ENCODE results near the gene MANF. TPM values are rescaled to one million over a fixed set of nuclear protein-coding genes. Genes with fewer than 3 reads are reported as not detected.
"Not testable (repeated sequence)": the region's sequence is repeated elsewhere in the genome, so short reads cannot be mapped to it uniquely, and the experiment has no call there.

MANF gene
- total RNA-seq, 4 donors from 2014 or later = 9.8 to 28.4 (median 23.0) TPM

GRCh38 chr3:51358981-51359380, 26.1 kb upstream of the MANF start:
- no peaks in the 10 kb centered on the region for H3K27me3 ChIP-seq
- no peaks in the 10 kb centered on the region for H3K9me3 ChIP-seq
- H3K4me1 ChIP-seq = no peaks in the 10 kb centered on the region
- no peaks in the 10 kb centered on the region for H3K36me3 ChIP-seq
- TF ChIP-seq EP300 (IDR thresholded peaks at IDR 0.05) = no peak
- TF ChIP-seq POLR2A (IDR thresholded peaks at IDR 0.05) = no peak
- no peak for TF ChIP-seq CTCF (IDR thresholded peaks at IDR 0.05)
- H3K27ac ChIP-seq = no peak overlapping the region
- WGBS, 2 donors = 62 to 63% methylated on average over 3 of the region's 3 CpGs
- H3K4me3 ChIP-seq = no peak overlapping the region
- DNase-seq (ENCODE audit: low spot score in 2 of 2) = no peak

- DNase-seq (ENCODE audit: low spot score in 2 of 2) = no peak
- 89 to 90% methylated on average over 3 of the region's 3 CpGs for WGBS, 2 donors
- Histone ChIP-seq H3K36me3 (no peaks in the 10 kb centered on the region), H3K4me1 (no peaks in the 10 kb centered on the region), H3K27me3 (no peaks in the 10 kb centered on the region), H3K27ac (no peak overlapping the region), H3K4me3 (no peak overlapping the region), H3K9me3 (no peaks in the 10 kb centered on the region)
- TF ChIP-seq POLR2A (IDR thresholded peaks at IDR 0.05) = no peak
Observed at GRCh38 chr3:51360806-51361205, 24.3 kb upstream of the MANF start.

GRCh38 chr3:51361746-51362145, 23.3 kb upstream of the MANF start:
- Histone ChIP-seq H3K27ac (no peak overlapping the region), H3K27me3 (no peaks in the 10 kb centered on the region), H3K4me1 (no peaks in the 10 kb centered on the region), H3K9me3 (no peaks in the 10 kb centered on the region), H3K4me3 (no peak overlapping the region), H3K36me3 (no peaks in the 10 kb centered on the region)
- TF ChIP-seq POLR2A (IDR thresholded peaks at IDR 0.05) (no peak), CTCF (IDR thresholded peaks at IDR 0.05) (no peak), EP300 (IDR thresholded peaks at IDR 0.05) (no peak)
- WGBS, 2 donors = 89 to 94% methylated on average over 6 of the region's 6 CpGs
- no peak for DNase-seq (ENCODE audit: low spot score in 2 of 2)

- no peak for DNase-seq (ENCODE audit: low spot score in 2 of 2)
- Histone ChIP-seq H3K27ac (no peak overlapping the region), H3K9me3 (no peaks in the 10 kb centered on the region), H3K4me3 (no peak overlapping the region), H3K27me3 (no peaks in the 10 kb centered on the region), H3K36me3 (no peaks in the 10 kb centered on the region), H3K4me1 (no peaks in the 10 kb centered on the region)
- TF ChIP-seq CTCF (IDR thresholded peaks at IDR 0.05) = no peak
- WGBS, 2 donors = 79 to 86% methylated on average over 9 of the region's 9 CpGs
Observed at GRCh38 chr3:51362476-51362875, 22.6 kb upstream of the MANF start.

- 92 to 96% methylated on average over 8 of the region's 8 CpGs for WGBS, 2 donors
- DNase-seq (ENCODE audit: low spot score in 2 of 2); H3K4me1 ChIP-seq; H3K27me3 ChIP-seq; H3K9me3 ChIP-seq; H3K36me3 ChIP-seq; H3K27ac ChIP-seq; H3K4me3 ChIP-seq: not testable (repeated sequence)
Observed at GRCh38 chr3:51368276-51368675, 16.8 kb upstream of the MANF start.

- Histone ChIP-seq H3K27ac (no peak overlapping the region), H3K9me3 (peaks cover 0 to 7% (median 0%) of the 10 kb centered on the region in 4 donors), H3K4me1 (no peaks in the 10 kb centered on the region), H3K27me3 (no peaks in the 10 kb centered on the region), H3K36me3 (no peaks in the 10 kb centered on the region), H3K4me3 (no peak overlapping the region)
- peak in 1 of 2 donors; percentile 83 for DNase-seq (ENCODE audit: low spot score in 2 of 2)
- no peak for TF ChIP-seq POLR2A (IDR thresholded peaks at IDR 0.05)
- peak; percentile 32 to 61 (median 46) for TF ChIP-seq CTCF (IDR thresholded peaks at IDR 0.05)
- WGBS, 2 donors = 27 to 31% methylated on average over 4 of the region's 4 CpGs
Observed at GRCh38 chr3:51371943-51372557, 13.0 kb upstream of the MANF start.

Measured in tibial nerve (tissue), 4 donors.